Right lobe of liver (tissue), 6 donors: ENCODE data around the gene TOMM20. TPM values are rescaled to one million over a fixed set of nuclear protein-coding genes. Genes with fewer than 3 reads are reported as not detected.
A peak's percentile ranks its signal among the peaks of the same experiment; 100 is the strongest.
"Not testable (repeated sequence)": the region's sequence is repeated elsewhere in the genome, so short reads cannot be mapped to it uniquely, and the experiment has no call there.

Experiments
- ATAC-seq, 4 donors: fragments of 200-7000 bp; cut with Tn5 transposase; one replicate each; pipeline ENCODE4 v1.9.1; 2020; ENCODE audit warnings: mild to moderate bottlenecking in 4 of 4, moderate library complexity in 4 of 4
- DNase-seq, 3 donors: peaks; one replicate each; pipeline ENCODE4 v3.0.0-alpha.2; 2020
- H3K27ac ChIP-seq, 3 donors: fragments of 200-600 bp; one replicate each; pipeline ENCODE4 v1.8.0; 2022
- H3K27me3 ChIP-seq, 2 donors: fragments of 200-600 bp; one replicate each; pipeline ENCODE4 v1.8.0; 2022
- H3K36me3 ChIP-seq, 4 donors: fragments of 200-600 bp; sonication (generic) in 1 of 4; one replicate each; pipeline versions ENCODE4 v1.5.1 to v1.8.0; 2017 to 2022; ENCODE audit warnings: control low read depth in 1 of 4
- H3K4me1 ChIP-seq, 4 donors: fragments of 200-600 bp; sonication (generic) in 1 of 4; one replicate each; pipeline versions ENCODE4 v1.5.1 to v1.8.0; 2017 to 2022; ENCODE audit warnings: control low read depth in 1 of 4
- H3K4me3 ChIP-seq, 3 donors: fragments of 200-600 bp; one replicate each; pipeline ENCODE4 v1.8.0; 2022
- H3K9me3 ChIP-seq, 4 donors: fragments of 200-600 bp; sonication (generic) in 1 of 4; one replicate each; pipeline versions ENCODE4 v1.5.1 to v1.8.0; 2017 to 2022; ENCODE audit warnings: control low read depth in 1 of 4
- CTCF ChIP-seq, 4 donors: fragments of 200-600 bp in 3 of 4; fragments of 450-650 bp in 1 of 4; IDR thresholded peaks; one replicate each; pipeline versions ENCODE4 v1.5.1 to v1.8.0; 2016 to 2022; ENCODE audit warnings: antibody characterized with exemption in 4 of 4, mild to moderate bottlenecking in 2 of 4
- POLR2A ChIP-seq: fragments of 450-650 bp; IDR thresholded peaks from one replicate; pipeline ENCODE4 v1.6.1; 2017; ENCODE audit warnings: antibody characterized with exemption, mild to moderate bottlenecking
- whole genome bisulfite sequencing: methylation state at CpG from one replicate; pipeline ENCODE4 v1.1.6; 2018; ENCODE audit warnings: low coverage, low lambda C conversion rate; ENCODE audit not compliant: insufficient coverage; ENCODE audit errors: missing lambda C conversion rate; 5-methylcytosine and 5-hydroxymethylcytosine counted together
- intact Hi-C, 2 donors: fragments of 100-400 bp; cut with DNase I; formaldehyde crosslinking; loops; one replicate each; pipeline versions ENCODE4 v1.11.2 to v1.14.1; 2022
- total RNA-seq, 6 experiments: library from RNA; depleted of rRNA in 2 of 6; stranded (reverse); fragments of >200 nt in 2 of 6; fragmentation: NEBNext Ultra II Directional in 3 of 6; extraction: Animal tissue kit (Norgen Biotek cat#: 25700) in 3 of 6; gene quantifications; one replicate each; pipeline versions ENCODE4 v1.1.0 to v1.2.4, GENCODE V29; 2016 to 2023
- donor health status: DM: no; HTN: yes; CAD: no.
- donor health status: DM: no; HTN: no; CAD: no.
- donor health status: DM: no; HTN: no; CAD: no.
- donor health status: DM: no; HTN: yes; CAD: no.
- donor health status: DM: no; HTN: yes; CAD: no.

Gene TOMM20
- total RNA-seq, 6 experiments from 2014 or later = 33.0 to 59.2 (median 42.7) TPM

GRCh38 chr1:235074523-235075047 lies 54.1 kb downstream of the TOMM20 start:
- TF ChIP-seq CTCF (IDR thresholded peaks at IDR 0.05) (no peak), POLR2A (peak; percentile 51)
- intact Hi-C loops = loop anchor here (5.0 to 10.0 kb wide), 3 partner anchors 97 to 460 kb away; partner anchors contain the start of gene IRF2BP2 (in 1 of the 2)
- H3K4me1 ChIP-seq = peaks cover 0 to 75% (median 33%) of the 10 kb centered on the region in 4 donors
- no peaks in the 10 kb centered on the region for H3K27me3 ChIP-seq
- H3K27ac ChIP-seq = peak overlapping the region; percentile 88 to 97 (median 94)
- 3% methylated on average over 13 of the region's 14 CpGs for WGBS
- no peaks in the 10 kb centered on the region for H3K9me3 ChIP-seq
- H3K4me3 ChIP-seq = peak overlapping the region; percentile 3 to 21 (median 19)
- H3K36me3 ChIP-seq = no peaks in the 10 kb centered on the region
- DNase-seq (peak; percentile 63 to 90 (median 88)), ATAC-seq (peak; percentile 14 to 66 (median 56))

- peak; percentile 5 to 29 (median 19) for ATAC-seq
- H3K9me3 ChIP-seq = no peaks in the 10 kb centered on the region
- H3K4me3 ChIP-seq = peak overlapping the region in 1 of 3 donors; percentile 2
- TF ChIP-seq CTCF (IDR thresholded peaks at IDR 0.05) (no peak), POLR2A (no peak)
- H3K27ac ChIP-seq = peak overlapping the region; percentile 88 to 97 (median 94)
- peak; percentile 52 to 84 (median 84) for DNase-seq
- H3K36me3 ChIP-seq = no peaks in the 10 kb centered on the region
- intact Hi-C loops = loop anchor here (5.0 to 10.0 kb wide), 3 partner anchors 97 to 459 kb away; partner anchors contain the start of gene IRF2BP2 (in 1 of the 2)
- WGBS = 19% methylated on average over 3 of the region's 11 CpGs
- H3K27me3 ChIP-seq = no peaks in the 10 kb centered on the region
- H3K4me1 ChIP-seq = peaks cover 0 to 75% (median 30%) of the 10 kb centered on the region in 4 donors
Observed at GRCh38 chr1:235073968-235074522, 54.6 kb downstream of the TOMM20 start.

GRCh38 chr1:235073331-235073967 lies 55.2 kb downstream of the TOMM20 start:
- no peaks in the 10 kb centered on the region for H3K9me3 ChIP-seq
- peak; percentile 43 to 68 (median 56) for ATAC-seq
- H3K4me1 ChIP-seq = peaks cover 0 to 75% (median 29%) of the 10 kb centered on the region in 4 donors
- TF ChIP-seq CTCF (IDR thresholded peaks at IDR 0.05) = peak in 1 of 4 donors; percentile 15
- peak; percentile 71 for TF ChIP-seq POLR2A
- peak overlapping the region in 1 of 3 donors; percentile 2 for H3K4me3 ChIP-seq
- H3K27me3 ChIP-seq = no peaks in the 10 kb centered on the region
- 29% methylated on average over 1 of the region's 20 CpGs for WGBS
- H3K36me3 ChIP-seq = no peaks in the 10 kb centered on the region
- DNase-seq = peak; percentile 88 to 96 (median 94)
- intact Hi-C loops = loop anchor here (5.0 to 10.0 kb wide), 3 partner anchors 96 to 459 kb away; partner anchors contain the start of gene IRF2BP2 (in 1 of the 2)
- peak overlapping the region; percentile 88 to 97 (median 94) for H3K27ac ChIP-seq

- Histone ChIP-seq H3K4me1 (peaks cover 0 to 70% (median 26%) of the 10 kb centered on the region in 4 donors), H3K27ac (peak overlapping the region in 2 of 3 donors; percentile 94 to 97)
- DNase-seq, ATAC-seq, H3K27me3 ChIP-seq, H3K4me3 ChIP-seq, H3K9me3 ChIP-seq, H3K36me3 ChIP-seq: not testable (repeated sequence)
- WGBS = 100% methylated on average over 1 of the region's 3 CpGs
- intact Hi-C loops = loop anchor here (5.0 to 10.0 kb wide), 3 partner anchors 95 to 458 kb away; partner anchors contain the start of gene IRF2BP2 (in 1 of the 2)
Observed at GRCh38 chr1:235072577-235072976, 56.1 kb downstream of the TOMM20 start.
